HL-60 (cell line): Measurements from ENCODE around the gene PAOX.

Source experiments
- CTCF ChIP-seq: IDR thresholded peaks from one replicate; pipeline ENCODE4 v1.5.1; 2011; ENCODE audit warnings: low read length, control low read depth, inconsistent platforms; ENCODE audit not compliant: insufficient read depth
- GABPA ChIP-seq: IDR thresholded peaks from 2 replicates; pipeline ENCODE4 v1.6.1; 2012; ENCODE audit warnings: low read depth
- POLR2AphosphoS5 ChIP-seq: IDR thresholded peaks from 2 replicates; pipeline ENCODE4 v1.6.1; 2012; ENCODE audit warnings: low read depth

GRCh38 chr10:133390597-133391248, 11.7 kb downstream of the PAOX start:
- no peak for TF ChIP-seq POLR2AphosphoS5
- TF ChIP-seq CTCF, result no peak
- TF ChIP-seq GABPA, result no peak
